ENCODE results near the gene NBEA.
"Not testable (repeated sequence)": the region's sequence is repeated elsewhere in the genome, so short reads cannot be mapped to it uniquely, and the experiment has no call there.

The NBEA gene

DNA sequence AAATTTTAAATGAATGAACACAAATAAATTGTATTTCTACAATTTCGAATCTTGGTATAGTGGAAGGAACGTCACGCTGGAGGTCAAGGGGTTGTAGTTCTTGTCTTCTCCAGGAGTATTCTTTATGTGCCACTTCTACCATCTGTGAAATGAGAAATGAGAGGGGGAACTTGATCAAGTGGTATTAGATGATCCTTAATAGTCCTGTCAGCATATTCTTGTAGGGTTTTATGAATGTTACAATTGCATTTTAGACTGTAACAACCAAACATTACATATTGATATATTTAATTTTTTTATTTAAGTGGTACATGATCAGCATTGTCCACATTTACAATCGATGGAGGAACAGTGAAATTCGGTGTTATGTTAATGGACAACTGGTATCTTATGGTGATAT lies 113.6 kb downstream of the NBEA start:
- no peak overlapping the region for H3K4me3 ChIP-seq (ENCODE audit: low read depth, low read length)

- H3K4me3 ChIP-seq (ENCODE audit: low read depth, low read length): no peak overlapping the region
These were observed 115.8 kb downstream of the NBEA start for GRCh38 chr13:35057858-35058257.

- not testable (repeated sequence) for H3K4me3 ChIP-seq (ENCODE audit: low read depth, low read length)
These were observed 116.5 kb downstream of the NBEA start for GRCh38 chr13:35058585-35058984.

DNA sequence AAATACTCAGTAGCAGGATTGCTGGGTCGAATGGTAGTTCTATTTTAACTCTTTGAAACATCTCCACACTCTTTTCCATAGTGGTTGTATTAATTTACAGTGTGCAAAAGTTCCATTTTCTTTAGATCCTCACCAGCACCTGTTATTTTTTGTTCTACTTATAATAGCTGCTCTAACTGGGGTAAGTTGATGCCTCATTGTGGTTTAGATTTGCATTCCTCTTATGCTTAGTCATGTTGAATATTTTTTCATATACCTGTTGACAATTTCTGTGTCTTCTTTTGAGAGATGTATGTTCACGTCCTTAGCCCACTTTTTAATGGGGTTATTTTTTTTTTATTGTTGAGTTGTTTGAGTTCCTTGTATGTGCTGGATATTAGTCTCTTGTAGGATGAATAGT lies 144.6 kb downstream of the NBEA start:
- no peak overlapping the region for H3K4me3 ChIP-seq (ENCODE audit: low read depth, low read length)

DNA sequence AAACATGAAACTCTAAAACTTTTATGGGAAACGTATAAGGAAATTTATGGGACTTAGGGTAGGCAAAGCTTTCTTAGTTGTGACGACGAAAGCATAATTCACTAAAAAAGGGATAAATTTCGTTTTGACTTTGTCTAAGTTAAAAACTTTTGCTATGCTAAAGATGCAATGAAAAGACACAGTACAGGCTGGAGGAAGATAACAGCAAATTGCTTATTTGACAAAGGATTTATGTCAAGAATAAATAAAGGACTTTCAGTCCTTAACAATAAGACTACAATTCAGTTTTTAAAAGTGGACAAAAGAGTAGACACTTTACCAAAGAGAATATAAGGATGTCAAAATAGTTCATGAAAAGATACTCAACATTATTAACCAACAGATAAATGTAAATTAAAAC lies 150.2 kb downstream of the NBEA start:
- no peak overlapping the region for H3K4me3 ChIP-seq (ENCODE audit: low read depth, low read length)

GRCh38 chr13:35092751-35093150 lies 150.7 kb downstream of the NBEA start:
- H3K4me3 ChIP-seq (ENCODE audit: low read depth, low read length): no peak overlapping the region

GRCh38 chr13:35093356-35093755 lies 151.3 kb downstream of the NBEA start:
- no peak overlapping the region for H3K4me3 ChIP-seq (ENCODE audit: low read depth, low read length)

- H3K4me3 ChIP-seq (ENCODE audit: low read depth, low read length): not testable (repeated sequence)
These were observed 164.7 kb downstream of the NBEA start for GRCh38 chr13:35106771-35107170.

GRCh38 chr13:35107535-35107934 lies 165.5 kb downstream of the NBEA start:
- H3K4me3 ChIP-seq (ENCODE audit: low read depth, low read length): no peak overlapping the region

- H3K4me3 ChIP-seq (ENCODE audit: low read depth, low read length): not testable (repeated sequence)
These were observed 171.5 kb downstream of the NBEA start for GRCh38 chr13:35113612-35114011.

DNA sequence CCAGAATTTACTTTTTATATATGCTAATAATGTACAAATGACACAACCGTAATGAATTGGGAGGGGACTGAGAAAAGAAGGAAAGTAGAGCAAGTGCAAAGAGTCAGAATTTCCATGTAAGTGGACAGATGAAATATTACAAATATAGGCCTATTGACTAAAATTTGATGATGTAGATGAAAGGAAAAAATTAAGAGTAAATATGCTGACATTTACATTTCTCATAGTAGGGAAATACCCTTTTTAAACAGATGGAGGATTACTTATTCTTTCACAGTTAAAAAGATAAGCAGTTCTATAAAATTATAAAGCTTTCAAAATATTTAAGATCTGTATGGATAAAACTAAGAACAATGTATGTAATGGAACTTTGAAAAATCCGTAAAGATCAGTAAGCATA lies 185.4 kb downstream of the NBEA start:
- H3K4me3 ChIP-seq (ENCODE audit: low read depth, low read length): no peak overlapping the region

GRCh38 chr13:35129500-35129899 lies 187.4 kb downstream of the NBEA start:
- H3K4me3 ChIP-seq (ENCODE audit: low read depth, low read length): no peak overlapping the region

GRCh38 chr13:35131471-35131870 lies 189.4 kb downstream of the NBEA start:
- H3K4me3 ChIP-seq (ENCODE audit: low read depth, low read length): no peak overlapping the region

DNA sequence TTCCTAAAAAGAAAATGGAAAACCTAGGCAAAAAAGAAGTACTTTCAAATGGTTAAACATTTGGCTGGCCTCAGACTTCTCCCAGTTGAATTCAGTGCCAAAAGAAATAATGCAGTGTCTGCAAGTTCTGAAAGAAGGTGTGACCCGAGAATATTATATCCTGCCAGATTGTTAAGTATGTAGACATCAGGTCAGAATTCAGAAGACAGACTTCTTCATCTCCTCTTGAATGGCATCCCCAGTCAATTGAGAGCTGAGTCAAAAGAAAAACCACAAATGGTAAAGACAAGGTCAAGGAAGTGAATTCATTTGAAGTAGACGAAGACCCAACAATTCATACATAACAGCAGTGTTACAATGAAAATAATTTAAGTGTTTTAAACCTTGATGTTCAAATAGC lies 194.5 kb downstream of the NBEA start:
- no peak overlapping the region for H3K4me3 ChIP-seq (ENCODE audit: low read depth, low read length)

- H3K4me3 ChIP-seq (ENCODE audit: low read depth, low read length): no peak overlapping the region
These were observed 197.5 kb downstream of the NBEA start for GRCh38 chr13:35139591-35139990.

- H3K4me3 ChIP-seq (ENCODE audit: low read depth, low read length): no peak overlapping the region
These were observed 198.3 kb downstream of the NBEA start for GRCh38 chr13:35140321-35140720.

DNA sequence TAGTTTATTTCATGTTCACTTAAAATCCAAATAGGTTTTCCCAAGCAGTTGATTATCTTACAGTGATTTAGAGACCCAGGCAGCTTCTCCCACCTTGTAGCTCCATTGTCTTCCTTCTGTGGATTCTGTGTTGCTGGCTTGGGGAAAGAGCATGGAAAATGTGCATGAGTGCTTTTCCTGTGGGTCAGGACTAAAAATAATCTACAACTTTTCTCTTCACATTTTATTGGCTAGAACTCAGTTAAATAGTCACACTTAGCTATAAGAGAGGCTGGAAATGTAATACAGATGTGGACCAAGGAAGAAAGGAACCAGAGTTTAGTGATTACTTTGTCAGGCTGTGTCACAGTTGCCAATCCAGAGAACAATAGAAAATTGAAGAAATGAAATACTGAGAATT lies 198.8 kb downstream of the NBEA start:
- H3K4me3 ChIP-seq (ENCODE audit: low read depth, low read length): no peak overlapping the region

DNA sequence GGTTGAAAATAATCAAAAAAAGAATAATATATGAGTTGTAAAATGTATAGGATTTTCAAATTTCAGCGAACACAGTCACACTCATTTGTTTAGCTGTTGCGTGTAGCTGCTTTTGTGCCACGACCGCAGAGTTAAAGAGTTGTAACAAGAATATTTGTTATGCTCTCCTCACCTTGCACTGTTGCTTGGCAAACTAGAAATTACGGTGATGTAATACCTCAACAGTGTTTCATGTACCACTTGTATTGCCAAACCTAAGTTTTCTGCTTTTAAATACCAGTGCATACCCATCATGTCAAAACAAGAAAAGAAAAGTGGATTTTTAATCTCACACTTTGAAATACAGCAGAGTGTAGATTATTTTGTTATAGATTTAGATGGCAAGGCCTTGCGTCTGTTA lies 201.1 kb downstream of the NBEA start:
- no peak overlapping the region for H3K4me3 ChIP-seq (ENCODE audit: low read depth, low read length)

DNA sequence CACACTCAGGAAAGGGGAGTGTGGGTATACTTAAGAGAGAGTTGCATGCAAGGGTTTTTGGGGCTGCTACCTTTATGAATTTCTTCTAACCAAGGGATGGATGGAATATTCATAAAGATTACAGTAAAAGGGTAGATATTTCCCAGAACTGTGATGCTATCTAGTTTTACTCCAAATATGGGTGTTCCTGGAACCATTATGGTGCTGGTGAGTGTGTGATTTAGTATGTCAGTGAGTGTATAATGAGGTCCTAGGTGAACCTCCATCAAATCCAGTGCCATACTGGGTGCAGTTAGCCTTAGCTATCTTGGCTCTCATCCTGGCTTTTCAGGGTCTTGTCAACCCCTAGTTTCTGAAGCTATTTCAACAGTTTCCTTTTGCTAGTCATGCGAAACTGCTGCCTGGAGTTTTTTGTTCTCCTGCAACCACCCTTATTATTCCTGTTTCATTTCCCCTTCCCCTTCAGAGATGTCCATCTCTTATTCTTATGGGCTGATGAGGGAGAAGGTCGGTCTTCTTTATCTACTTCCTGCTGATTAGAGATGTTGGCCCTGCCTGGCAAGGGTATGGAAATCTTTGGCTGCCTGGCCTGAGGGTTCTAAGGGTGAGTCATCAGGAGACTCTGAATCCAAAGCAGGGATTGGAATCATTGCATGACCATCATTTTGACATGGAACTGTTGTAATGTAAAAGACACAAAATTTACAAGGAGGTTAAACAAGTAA lies 202.3 kb downstream of the NBEA start:
- H3K4me3 ChIP-seq (ENCODE audit: low read depth, low read length): no peak overlapping the region

DNA sequence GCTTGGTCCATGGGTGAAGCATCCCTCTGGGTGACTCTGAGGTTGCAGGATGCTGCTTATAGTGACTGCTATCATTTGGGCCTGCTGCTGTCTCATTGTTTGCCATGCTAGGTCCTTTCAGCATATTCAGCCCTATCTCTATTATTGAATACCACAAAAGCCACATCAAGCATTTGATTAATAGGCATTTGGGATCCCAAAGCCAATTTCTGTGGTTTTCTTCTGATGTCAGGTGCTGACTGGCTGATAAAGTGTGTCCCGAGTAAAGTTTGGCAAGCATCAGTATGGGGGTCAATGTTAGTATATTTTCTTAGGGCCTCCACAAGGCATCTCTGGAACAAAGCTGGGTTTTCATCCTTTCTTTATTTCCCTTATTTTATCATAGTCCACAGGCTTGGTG lies 204.6 kb downstream of the NBEA start:
- H3K4me3 ChIP-seq (ENCODE audit: low read depth, low read length): no peak overlapping the region

DNA sequence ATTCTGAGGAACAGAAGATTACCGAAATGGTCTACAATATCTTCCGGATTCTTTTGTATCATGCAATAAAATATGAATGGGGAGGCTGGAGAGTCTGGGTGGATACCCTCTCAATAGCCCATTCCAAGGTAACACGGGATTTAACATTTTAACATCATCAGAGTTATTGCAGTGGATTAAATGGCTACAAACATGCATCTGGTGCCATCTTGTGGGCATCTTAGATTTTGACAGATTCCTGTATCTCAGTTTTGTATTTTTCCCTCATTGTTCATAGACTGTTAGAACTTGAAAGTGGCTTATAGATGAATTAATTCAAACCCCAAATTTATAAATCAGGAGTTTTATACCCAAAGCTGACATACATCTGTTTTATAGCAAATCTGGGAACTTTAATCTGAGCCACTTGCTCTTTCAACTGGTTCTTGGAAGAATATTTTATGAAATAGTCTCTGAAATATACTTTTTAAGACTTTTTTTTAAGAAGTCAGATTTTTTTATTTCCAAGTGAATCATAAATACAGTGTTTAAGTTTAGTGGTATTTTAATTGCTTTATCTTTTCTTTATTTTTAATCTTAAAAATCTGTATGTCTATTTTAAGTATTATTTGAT lies 215.2 kb downstream of the NBEA start:
- H3K4me3 ChIP-seq (ENCODE audit: low read depth, low read length): no peak overlapping the region

DNA sequence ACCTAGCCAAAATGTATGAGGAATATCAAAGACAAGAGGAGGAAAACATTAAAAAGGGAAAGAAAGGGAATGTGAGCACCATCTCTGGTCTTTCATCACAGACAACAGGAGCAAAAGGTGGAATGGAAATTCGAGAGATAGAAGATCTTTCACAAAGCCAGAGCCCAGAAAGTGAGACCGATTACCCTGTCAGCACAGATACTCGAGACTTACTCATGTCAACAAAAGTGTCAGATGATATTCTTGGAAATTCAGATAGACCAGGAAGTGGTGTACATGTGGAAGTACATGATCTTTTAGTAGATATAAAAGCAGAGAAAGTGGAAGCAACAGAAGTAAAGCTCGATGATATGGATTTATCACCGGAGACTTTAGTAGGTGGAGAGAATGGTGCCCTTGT lies 217.0 kb downstream of the NBEA start:
- no peak overlapping the region for H3K4me3 ChIP-seq (ENCODE audit: low read depth, low read length)

DNA sequence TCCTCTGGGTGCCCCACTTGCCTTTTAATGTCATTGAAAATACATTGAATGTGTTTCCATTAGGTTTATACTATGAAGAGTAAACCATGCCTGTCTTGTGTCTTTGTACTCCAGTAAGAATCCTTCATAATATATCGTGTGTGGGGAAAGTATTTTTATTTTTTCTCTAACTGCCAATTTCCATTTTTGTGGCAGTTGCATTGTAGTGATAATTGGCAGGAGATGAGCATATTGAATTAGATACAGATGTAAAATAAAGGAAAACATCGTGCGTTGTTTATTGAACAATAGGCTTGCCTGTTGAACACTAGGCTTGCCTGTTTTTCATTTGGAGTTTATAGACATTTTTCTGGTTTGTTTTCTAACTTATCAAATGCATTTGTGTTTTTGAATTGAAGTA lies 218.8 kb downstream of the NBEA start:
- no peak overlapping the region for H3K4me3 ChIP-seq (ENCODE audit: low read depth, low read length)
